ENCODE results near the gene PON2. TPM values are rescaled to one million over a fixed set of nuclear protein-coding genes. Genes with fewer than 3 reads are reported as not detected.

The PON2 gene
- total RNA-seq, 4 donors from 2014 or later, result 48.2 to 67.3 (median 55.4) TPM

DNA sequence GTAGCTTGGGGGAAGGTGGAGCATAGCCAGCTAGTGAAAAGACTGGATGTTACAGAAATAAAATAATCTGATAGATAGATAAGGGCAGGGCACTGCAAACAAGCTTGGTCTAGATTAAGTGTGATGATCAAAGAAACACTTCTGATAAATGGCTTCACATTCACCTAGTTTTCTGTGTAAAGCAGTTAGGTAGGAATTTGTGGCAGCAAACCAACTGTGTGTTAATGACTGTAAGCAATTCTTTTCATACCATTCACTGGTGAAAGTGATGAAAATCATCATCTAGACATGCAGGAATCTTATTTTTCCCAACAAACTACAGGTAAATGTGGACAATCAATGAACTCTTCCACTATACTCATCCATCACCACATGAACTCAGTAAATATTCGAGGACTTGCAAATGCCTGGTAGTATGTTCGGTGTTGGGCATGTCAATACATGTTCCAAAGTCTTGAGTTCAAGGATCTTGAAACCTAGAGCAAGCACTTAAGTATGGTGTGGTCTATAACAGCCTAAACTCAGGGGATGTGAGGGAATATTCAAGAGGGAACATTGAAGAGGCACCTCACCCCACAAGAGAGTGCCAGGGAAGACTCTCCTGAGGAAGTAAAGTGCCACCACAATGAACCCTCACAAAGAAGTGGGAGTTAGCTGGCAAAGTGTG lies 59.1 kb downstream of the PON2 start:
- WGBS, result 95% methylated on average over 2 of the region's 2 CpGs
- Histone ChIP-seq H3K27ac (replicated peaks in 1 of 4) (no peak overlapping the region), H3K36me3 (peaks cover 0 to 6% (median 0%) of the 10 kb centered on the region in 4 donors), H3K9me3 (peaks cover 0 to 10% (median 6%) of the 10 kb centered on the region in 4 donors), H3K4me1 (no peaks in the 10 kb centered on the region), H3K4me3 (no peak overlapping the region), H3K27me3 (no peaks in the 10 kb centered on the region)
- TF ChIP-seq POLR2AphosphoS5 (IDR thresholded peaks at IDR 0.05), result no peak
- TF ChIP-seq, protein P1, sequence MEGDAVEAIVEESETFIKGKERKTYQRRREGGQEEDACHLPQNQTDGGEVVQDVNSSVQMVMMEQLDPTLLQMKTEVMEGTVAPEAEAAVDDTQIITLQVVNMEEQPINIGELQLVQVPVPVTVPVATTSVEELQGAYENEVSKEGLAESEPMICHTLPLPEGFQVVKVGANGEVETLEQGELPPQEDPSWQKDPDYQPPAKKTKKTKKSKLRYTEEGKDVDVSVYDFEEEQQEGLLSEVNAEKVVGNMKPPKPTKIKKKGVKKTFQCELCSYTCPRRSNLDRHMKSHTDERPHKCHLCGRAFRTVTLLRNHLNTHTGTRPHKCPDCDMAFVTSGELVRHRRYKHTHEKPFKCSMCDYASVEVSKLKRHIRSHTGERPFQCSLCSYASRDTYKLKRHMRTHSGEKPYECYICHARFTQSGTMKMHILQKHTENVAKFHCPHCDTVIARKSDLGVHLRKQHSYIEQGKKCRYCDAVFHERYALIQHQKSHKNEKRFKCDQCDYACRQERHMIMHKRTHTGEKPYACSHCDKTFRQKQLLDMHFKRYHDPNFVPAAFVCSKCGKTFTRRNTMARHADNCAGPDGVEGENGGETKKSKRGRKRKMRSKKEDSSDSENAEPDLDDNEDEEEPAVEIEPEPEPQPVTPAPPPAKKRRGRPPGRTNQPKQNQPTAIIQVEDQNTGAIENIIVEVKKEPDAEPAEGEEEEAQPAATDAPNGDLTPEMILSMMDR (IDR thresholded peaks at IDR 0.05), result no peak
- TF ChIP-seq EP300 (IDR thresholded peaks at IDR 0.05), result no peak
- no peak for TF ChIP-seq POLR2A (IDR thresholded peaks at IDR 0.05; ENCODE audit: low read depth)
- intact Hi-C loops (cut with DNase I), result no loop called here
- DNase-seq (ENCODE audit: extremely low spot score), result no peak

DNA sequence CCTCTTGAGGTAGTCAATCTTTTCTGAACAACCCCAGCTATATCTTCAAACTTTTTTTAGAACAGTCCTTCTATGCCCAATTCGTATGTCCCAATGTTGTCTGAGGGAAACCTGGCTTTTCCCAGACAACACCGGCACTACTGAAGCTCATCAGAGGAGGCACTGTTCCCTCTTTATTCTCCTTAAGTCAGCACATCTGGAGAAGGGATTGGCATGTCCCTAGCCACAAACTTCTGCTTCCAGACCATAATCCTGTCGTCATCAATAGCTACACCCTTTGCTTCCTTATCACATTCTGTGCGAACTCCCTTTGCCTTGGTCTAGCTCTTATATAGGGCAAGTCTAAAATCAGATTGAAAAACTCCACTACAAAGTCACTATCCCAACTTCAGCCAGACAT lies 61.5 kb downstream of the PON2 start:
- Histone ChIP-seq H3K4me1 (no peaks in the 10 kb centered on the region), H3K36me3 (peaks cover 0 to 6% (median 0%) of the 10 kb centered on the region in 4 donors), H3K27ac (replicated peaks in 1 of 4) (no peak overlapping the region), H3K4me3 (no peak overlapping the region), H3K9me3 (no peaks in the 10 kb centered on the region), H3K27me3 (no peaks in the 10 kb centered on the region)
- WGBS, result 82% methylated on average over 4 of the region's 4 CpGs
- intact Hi-C loops (cut with DNase I), result no loop called here
- DNase-seq (ENCODE audit: extremely low spot score), result no peak
- TF ChIP-seq, protein P1 (IDR thresholded peaks at IDR 0.05), result no peak
- TF ChIP-seq EP300 (IDR thresholded peaks at IDR 0.05), result no peak
- TF ChIP-seq POLR2A (IDR thresholded peaks at IDR 0.05; ENCODE audit: low read depth), result no peak
- TF ChIP-seq POLR2AphosphoS5 (IDR thresholded peaks at IDR 0.05), result no peak

DNA sequence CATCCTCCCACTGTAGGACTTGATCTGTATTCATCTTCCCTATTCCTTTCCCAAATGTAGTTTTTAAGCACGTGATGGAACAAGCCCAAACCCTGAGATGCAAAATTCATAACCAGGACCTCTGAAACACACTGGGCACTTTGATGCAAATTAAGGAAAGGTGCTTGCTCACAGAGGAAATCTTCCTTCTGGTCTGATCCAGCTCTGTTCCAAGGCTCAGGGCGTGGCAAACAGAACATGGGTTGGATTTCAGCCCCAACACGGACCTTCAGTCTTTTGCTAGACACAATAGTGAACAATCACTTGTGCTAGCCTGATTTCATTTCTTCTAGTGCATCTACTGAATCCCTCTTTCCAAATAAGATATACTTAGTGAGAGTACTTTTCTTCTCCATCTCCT lies 66.6 kb downstream of the PON2 start:
- Histone ChIP-seq H3K27me3 (no peaks in the 10 kb centered on the region), H3K4me3 (no peak overlapping the region), H3K4me1 (no peaks in the 10 kb centered on the region), H3K27ac (replicated peaks in 1 of 4) (no peak overlapping the region), H3K36me3 (no peaks in the 10 kb centered on the region), H3K9me3 (no peaks in the 10 kb centered on the region)
- intact Hi-C loops (cut with DNase I), result no loop called here
- no peak for DNase-seq (ENCODE audit: extremely low spot score)
- WGBS, result 76% methylated on average over 3 of the region's 3 CpGs
- TF ChIP-seq EP300 (IDR thresholded peaks at IDR 0.05), result no peak
- TF ChIP-seq POLR2AphosphoS5 (IDR thresholded peaks at IDR 0.05), result no peak
- no peak for TF ChIP-seq POLR2A (IDR thresholded peaks at IDR 0.05; ENCODE audit: low read depth)

DNA sequence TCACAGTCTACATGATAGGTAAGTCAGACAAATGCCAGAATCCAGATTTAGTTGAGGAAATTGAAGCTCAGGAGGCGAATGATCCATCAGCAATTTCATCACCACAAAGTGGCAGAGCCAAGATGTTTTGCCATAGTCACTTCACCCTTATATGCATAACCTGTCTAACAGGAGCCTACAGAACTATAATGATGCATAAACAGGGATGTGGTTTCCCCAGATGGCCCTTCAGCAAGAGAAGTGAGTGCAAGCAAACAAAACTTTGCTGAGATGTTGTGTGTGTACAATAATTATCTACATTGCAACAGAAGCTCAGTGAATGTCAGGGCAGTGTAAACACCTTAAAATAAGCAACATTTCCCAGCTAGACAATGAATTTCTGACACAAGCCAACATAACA lies 67.2 kb downstream of the PON2 start:
- intact Hi-C loops (cut with DNase I), result no loop called here
- DNase-seq (ENCODE audit: extremely low spot score), result no peak
- TF ChIP-seq POLR2A (IDR thresholded peaks at IDR 0.05; ENCODE audit: low read depth) (no peak), POLR2AphosphoS5 (IDR thresholded peaks at IDR 0.05) (no peak), EP300 (IDR thresholded peaks at IDR 0.05) (no peak)
- TF ChIP-seq, protein P1 (IDR thresholded peaks at IDR 0.05), result no peak
- H3K4me3 ChIP-seq, result no peak overlapping the region
- no peaks in the 10 kb centered on the region for H3K9me3 ChIP-seq
- H3K27me3 ChIP-seq, result no peaks in the 10 kb centered on the region
- no peaks in the 10 kb centered on the region for H3K36me3 ChIP-seq
- no peaks in the 10 kb centered on the region for H3K4me1 ChIP-seq
- whole genome bisulfite sequencing, result 94% methylated on average over 1 of the region's 1 CpG
- H3K27ac ChIP-seq (replicated peaks in 1 of 4), result no peak overlapping the region

DNA sequence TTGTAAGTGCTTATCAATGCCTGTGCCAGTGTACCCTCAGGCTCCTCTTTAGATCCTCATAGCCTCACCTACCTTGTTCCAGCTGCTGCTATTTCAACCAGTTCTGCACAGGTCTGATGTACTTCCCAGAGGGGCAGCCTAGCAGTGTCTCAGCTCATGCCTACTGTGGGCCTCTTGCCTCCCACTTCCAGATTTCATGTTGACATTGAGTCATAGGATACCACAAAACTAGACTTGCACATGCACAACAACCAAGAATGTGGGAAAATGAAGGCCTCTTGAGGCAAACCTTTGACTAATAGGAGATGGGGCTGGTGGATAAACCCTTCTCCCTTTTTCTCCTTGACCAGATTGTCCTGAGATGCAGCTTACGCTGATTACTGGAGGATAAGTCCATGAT lies 69.7 kb downstream of the PON2 start:
- Histone ChIP-seq H3K27me3 (no peaks in the 10 kb centered on the region), H3K36me3 (no peaks in the 10 kb centered on the region), H3K4me1 (no peaks in the 10 kb centered on the region), H3K9me3 (no peaks in the 10 kb centered on the region), H3K27ac (replicated peaks in 1 of 4) (no peak overlapping the region), H3K4me3 (no peak overlapping the region)
- TF ChIP-seq POLR2AphosphoS5 (IDR thresholded peaks at IDR 0.05) (no peak), EP300 (IDR thresholded peaks at IDR 0.05) (no peak), POLR2A (IDR thresholded peaks at IDR 0.05; ENCODE audit: low read depth) (no peak)
- TF ChIP-seq, protein P1 (IDR thresholded peaks at IDR 0.05), result no peak
- intact Hi-C loops (cut with DNase I), result no loop called here
- 89% methylated on average over 1 of the region's 1 CpG for WGBS
- no peak for DNase-seq (ENCODE audit: extremely low spot score)

All from esophagus muscularis mucosa (tissue), 4 donors.